ENCODE measurements around the gene SYNJ1.

SYNJ1 gene

DNA sequence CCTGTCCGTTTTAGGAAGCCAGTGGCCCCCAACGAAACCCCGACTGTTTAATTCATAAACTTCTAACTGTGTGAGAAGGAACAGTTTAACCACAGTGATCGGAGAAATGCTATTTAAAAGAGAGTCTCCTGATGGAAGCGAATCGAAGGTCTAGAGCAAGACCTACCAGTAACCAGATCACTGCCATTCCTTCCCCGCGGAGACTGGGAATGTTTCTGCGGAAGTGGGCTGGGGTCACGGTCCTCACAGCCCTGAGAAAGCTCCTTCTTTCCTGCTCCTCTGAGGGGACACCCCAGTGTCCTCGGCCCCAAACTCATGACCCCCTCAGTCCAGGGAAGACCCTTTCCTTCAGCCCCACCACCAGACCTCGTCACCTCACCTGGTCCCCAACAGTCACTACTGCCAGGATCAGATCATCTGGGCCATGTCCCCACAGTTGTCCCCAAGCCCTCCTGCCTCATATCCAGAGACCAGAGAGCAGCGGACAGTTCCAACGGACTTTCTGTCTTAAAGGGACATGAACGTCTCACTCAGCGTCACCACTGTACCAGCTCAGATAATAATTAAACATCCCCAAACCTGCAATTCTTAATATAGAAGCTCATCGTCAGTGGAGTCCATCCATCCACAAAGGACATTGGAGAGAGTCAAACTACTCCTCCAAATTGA is 142.6 kb downstream of the SYNJ1 start, which contains the start of gene TCP10L:
Gene TCP10L (minus strand): TSS at position 482 of the 669 bp plus-strand sequence. CDS start 1,219 bp downstream, outside the sequence.
- no peak for TF ChIP-seq EZH2phosphoT487 (IDR thresholded peaks at IDR 0.05; ENCODE audit: borderline replicate concordance, low read length)
- TF ChIP-seq, protein P1, sequence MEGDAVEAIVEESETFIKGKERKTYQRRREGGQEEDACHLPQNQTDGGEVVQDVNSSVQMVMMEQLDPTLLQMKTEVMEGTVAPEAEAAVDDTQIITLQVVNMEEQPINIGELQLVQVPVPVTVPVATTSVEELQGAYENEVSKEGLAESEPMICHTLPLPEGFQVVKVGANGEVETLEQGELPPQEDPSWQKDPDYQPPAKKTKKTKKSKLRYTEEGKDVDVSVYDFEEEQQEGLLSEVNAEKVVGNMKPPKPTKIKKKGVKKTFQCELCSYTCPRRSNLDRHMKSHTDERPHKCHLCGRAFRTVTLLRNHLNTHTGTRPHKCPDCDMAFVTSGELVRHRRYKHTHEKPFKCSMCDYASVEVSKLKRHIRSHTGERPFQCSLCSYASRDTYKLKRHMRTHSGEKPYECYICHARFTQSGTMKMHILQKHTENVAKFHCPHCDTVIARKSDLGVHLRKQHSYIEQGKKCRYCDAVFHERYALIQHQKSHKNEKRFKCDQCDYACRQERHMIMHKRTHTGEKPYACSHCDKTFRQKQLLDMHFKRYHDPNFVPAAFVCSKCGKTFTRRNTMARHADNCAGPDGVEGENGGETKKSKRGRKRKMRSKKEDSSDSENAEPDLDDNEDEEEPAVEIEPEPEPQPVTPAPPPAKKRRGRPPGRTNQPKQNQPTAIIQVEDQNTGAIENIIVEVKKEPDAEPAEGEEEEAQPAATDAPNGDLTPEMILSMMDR (IDR thresholded peaks at IDR 0.05; ENCODE audit: low read depth, low read length, poor library complexity, severe bottlenecking): no peak
- Histone ChIP-seq H3K4me1 (ENCODE audit: control insufficient read depth, low read length) (no peaks in the 10 kb centered on the region), H3K9me3 (ENCODE audit: control insufficient read depth, insufficient read depth, low read length) (no peaks in the 10 kb centered on the region), H3K9me2 (replicated peaks; ENCODE audit: control insufficient read depth, low read length) (no peaks in the 10 kb centered on the region), H3K36me3 (ENCODE audit: control insufficient read depth, low read length) (no peaks in the 10 kb centered on the region), H3F3A (ENCODE audit: control insufficient read depth, insufficient read depth) (no peaks in the 10 kb centered on the region), H3K79me2 (ENCODE audit: control insufficient read depth, low read length) (no peaks in the 10 kb centered on the region), H3K4me3 (ENCODE audit: low read length) (no peak within 1 kb of the TSS), H3K27ac (ENCODE audit: low read depth, low read length) (no peak within 1 kb of the TSS), H3K27me3 (ENCODE audit: control insufficient read depth, low read length) (no peaks in the 10 kb centered on the region), H4K20me1 (ENCODE audit: control insufficient read depth, insufficient read depth, low read depth, low read length) (no peaks in the 10 kb centered on the region), H3K4me2 (ENCODE audit: low read length) (no peak within 1 kb of the TSS)

- Histone ChIP-seq H3K9me3 (ENCODE audit: control insufficient read depth, insufficient read depth, low read length) (no peaks in the 10 kb centered on the region), H3K79me2 (ENCODE audit: control insufficient read depth, low read length) (no peaks in the 10 kb centered on the region), H3K9me2 (replicated peaks; ENCODE audit: control insufficient read depth, low read length) (no peaks in the 10 kb centered on the region), H3K36me3 (ENCODE audit: control insufficient read depth, low read length) (no peaks in the 10 kb centered on the region), H3K4me3 (ENCODE audit: low read length) (no peak overlapping the region), H3K27ac (ENCODE audit: low read depth, low read length) (no peak overlapping the region), H3K4me1 (ENCODE audit: control insufficient read depth, low read length) (no peaks in the 10 kb centered on the region), H4K20me1 (ENCODE audit: control insufficient read depth, insufficient read depth, low read depth, low read length) (no peaks in the 10 kb centered on the region), H3F3A (ENCODE audit: control insufficient read depth, insufficient read depth) (no peaks in the 10 kb centered on the region), H3K27me3 (ENCODE audit: control insufficient read depth, low read length) (no peaks in the 10 kb centered on the region), H3K4me2 (ENCODE audit: low read length) (no peak overlapping the region)
- no peak for TF ChIP-seq EZH2phosphoT487 (IDR thresholded peaks at IDR 0.05; ENCODE audit: borderline replicate concordance, low read length)
- TF ChIP-seq, protein P1 (IDR thresholded peaks at IDR 0.05; ENCODE audit: low read depth, low read length, poor library complexity, severe bottlenecking): no peak
Observed at GRCh38 chr21:32584472-32584871, 143.3 kb downstream of the SYNJ1 start.

GRCh38 chr21:32581732-32582131 is 146.1 kb downstream of the SYNJ1 start:
- no peaks in the 10 kb centered on the region for H4K20me1 ChIP-seq (ENCODE audit: control insufficient read depth, insufficient read depth, low read depth, low read length)
- H3K27me3 ChIP-seq (ENCODE audit: control insufficient read depth, low read length): no peaks in the 10 kb centered on the region
- H3K4me3 ChIP-seq (ENCODE audit: low read length): no peak overlapping the region
- H3K4me1 ChIP-seq (ENCODE audit: control insufficient read depth, low read length): no peaks in the 10 kb centered on the region
- H3K9me2 ChIP-seq (replicated peaks; ENCODE audit: control insufficient read depth, low read length): no peaks in the 10 kb centered on the region
- no peaks in the 10 kb centered on the region for H3K79me2 ChIP-seq (ENCODE audit: control insufficient read depth, low read length)
- no peak overlapping the region for H3K4me2 ChIP-seq (ENCODE audit: low read length)
- no peaks in the 10 kb centered on the region for H3K9me3 ChIP-seq (ENCODE audit: control insufficient read depth, insufficient read depth, low read length)
- no peak overlapping the region for H3K27ac ChIP-seq (ENCODE audit: low read depth, low read length)
- H3K36me3 ChIP-seq (ENCODE audit: control insufficient read depth, low read length): no peaks in the 10 kb centered on the region
- TF ChIP-seq EZH2phosphoT487 (IDR thresholded peaks at IDR 0.05; ENCODE audit: borderline replicate concordance, low read length): no peak
- TF ChIP-seq, protein P1 (IDR thresholded peaks at IDR 0.05; ENCODE audit: low read depth, low read length, poor library complexity, severe bottlenecking): no peak
- H3F3A ChIP-seq (ENCODE audit: control insufficient read depth, insufficient read depth): no peaks in the 10 kb centered on the region
